ENCODE measurements around the gene TRUB2. TPM values are rescaled to one million over a fixed set of nuclear protein-coding genes. Genes with fewer than 3 reads are reported as not detected.

Gene TRUB2
- total RNA-seq, 4 donors from 2014 or later = 13.2 to 15.6 (median 15.3) TPM

- Histone ChIP-seq H3K4me1 (peaks cover 0 to 11% (median 0%) of the 10 kb centered on the region in 3 donors), H3K36me3 (peaks cover 42 to 80% (median 47%) of the 10 kb centered on the region in 3 donors), H3K9me3 (no peaks in the 10 kb centered on the region), H3K27ac (no peak overlapping the region), H3K4me3 (no peak overlapping the region), H3K27me3 (no peaks in the 10 kb centered on the region)
- WGBS, 2 donors = 80 to 91% methylated on average over 5 to 6 of the region's 6 CpGs
- TF ChIP-seq POLR2A (IDR thresholded peaks at IDR 0.05) = no peak
- no peak for TF ChIP-seq CTCF (IDR thresholded peaks at IDR 0.05)
- intact Hi-C loops (cut with DNase I) = no loop called here
- DNase-seq = no peak
These were observed 63.9 kb downstream of the TRUB2 start for GRCh38 chr9:128258326-128258725.

- WGBS, 2 donors = 94% methylated on average over 3 of the region's 11 CpGs; no CpG with 5 or more reads in 1 of the 2 donors
- TF ChIP-seq CTCF (IDR thresholded peaks at IDR 0.05) (no peak), POLR2A (IDR thresholded peaks at IDR 0.05) (no peak)
- H3K27ac ChIP-seq = no peak overlapping the region
- no peak for DNase-seq
- peaks cover 42 to 76% (median 47%) of the 10 kb centered on the region in 3 donors for H3K36me3 ChIP-seq
- H3K9me3 ChIP-seq = no peaks in the 10 kb centered on the region
- no peak overlapping the region for H3K4me3 ChIP-seq
- no peaks in the 10 kb centered on the region for H3K27me3 ChIP-seq
- intact Hi-C loops (cut with DNase I) = no loop called here
- peaks cover 0 to 15% (median 0%) of the 10 kb centered on the region in 3 donors for H3K4me1 ChIP-seq
These were observed 64.3 kb downstream of the TRUB2 start for GRCh38 chr9:128257907-128258306.

- Histone ChIP-seq H3K4me1 (peaks cover 0 to 21% (median 0%) of the 10 kb centered on the region in 3 donors), H3K4me3 (no peak overlapping the region), H3K27ac (no peak overlapping the region), H3K36me3 (peaks cover 42 to 69% (median 47%) of the 10 kb centered on the region in 3 donors), H3K9me3 (no peaks in the 10 kb centered on the region), H3K27me3 (no peaks in the 10 kb centered on the region)
- TF ChIP-seq CTCF (IDR thresholded peaks at IDR 0.05) = no peak
- no peak for TF ChIP-seq POLR2A (IDR thresholded peaks at IDR 0.05)
- DNase-seq = no peak
- intact Hi-C loops (cut with DNase I) = no loop called here
- WGBS, 2 donors = 86% methylated on average over 16 to 17 of the region's 23 CpGs
These were observed 65.0 kb downstream of the TRUB2 start for GRCh38 chr9:128257086-128257825.

Other genes with a start within 250 kb of the TRUB2 start
- gene PTGES2, start 194.7 kb downstream of the TRUB2 start, total RNA-seq = 100 to 1,000 TPM in 1 of 4 donors, 10 to 100 TPM in 3; 54.2 to 118 (median 83.0) TPM
- gene LCN2, start 173.0 kb downstream of the TRUB2 start, total RNA-seq = 100 to 1,000 TPM in 3 of 4 donors, 10 to 100 TPM in 1; 36.2 to 931 (median 809) TPM
- 100 to 1,000 TPM; 124 to 214 (median 162) TPM for gene BBLN, start 162.2 kb downstream of the TRUB2 start, total RNA-seq
- 10 to 100 TPM; 31.0 to 74.6 (median 43.7) TPM for gene CIZ1, start 130.9 kb downstream of the TRUB2 start, total RNA-seq
- 1 to 10 TPM; 1.3 to 9.7 (median 1.6) TPM for gene DNM1, start 119.1 kb downstream of the TRUB2 start, total RNA-seq
- 10 to 100 TPM; 76.1 to 92.0 (median 89.2) TPM for gene GOLGA2, start 46.4 kb downstream of the TRUB2 start, total RNA-seq
- 10 to 100 TPM; 15.2 to 28.2 (median 17.5) TPM for gene SWI5, start 46.2 kb downstream of the TRUB2 start, total RNA-seq
- gene COQ4, start 392 bp upstream of the TRUB2 start, total RNA-seq = 10 to 100 TPM; 55.5 to 89.2 (median 77.9) TPM
- 100 to 1,000 TPM in 1 of 4 donors, 10 to 100 TPM in 3; 36.6 to 110 (median 72.2) TPM for gene SLC27A4, start 18.1 kb upstream of the TRUB2 start, total RNA-seq
- 10 to 100 TPM; 22.7 to 31.5 (median 25.5) TPM for gene URM1, start 48.9 kb upstream of the TRUB2 start, total RNA-seq
- gene CERCAM, start 98.4 kb upstream of the TRUB2 start, total RNA-seq = 10 to 100 TPM in 1 of 4 donors, 1 to 10 TPM in 3; 2.2 to 18.3 (median 6.2) TPM
- gene ODF2, start 133.6 kb upstream of the TRUB2 start, total RNA-seq = 10 to 100 TPM; 13.2 to 28.0 (median 19.8) TPM
- gene GLE1, start 182.3 kb upstream of the TRUB2 start, total RNA-seq = 10 to 100 TPM; 21.4 to 31.2 (median 24.4) TPM
- gene SPTAN1, start 230.1 kb upstream of the TRUB2 start, total RNA-seq = 100 to 1,000 TPM in 3 of 4 donors, 10 to 100 TPM in 1; 97.8 to 233 (median 160) TPM